T-helper 2 cell (primary cell): ENCODE data around the gene PTTG1IP.

Experiments used
- DNase-seq, 5 experiments: peaks; one replicate each; pipeline versions ENCODE4 v3.0.0 to v3.0.0-alpha.2; 2012 to 2022

Gene PTTG1IP

DNA sequence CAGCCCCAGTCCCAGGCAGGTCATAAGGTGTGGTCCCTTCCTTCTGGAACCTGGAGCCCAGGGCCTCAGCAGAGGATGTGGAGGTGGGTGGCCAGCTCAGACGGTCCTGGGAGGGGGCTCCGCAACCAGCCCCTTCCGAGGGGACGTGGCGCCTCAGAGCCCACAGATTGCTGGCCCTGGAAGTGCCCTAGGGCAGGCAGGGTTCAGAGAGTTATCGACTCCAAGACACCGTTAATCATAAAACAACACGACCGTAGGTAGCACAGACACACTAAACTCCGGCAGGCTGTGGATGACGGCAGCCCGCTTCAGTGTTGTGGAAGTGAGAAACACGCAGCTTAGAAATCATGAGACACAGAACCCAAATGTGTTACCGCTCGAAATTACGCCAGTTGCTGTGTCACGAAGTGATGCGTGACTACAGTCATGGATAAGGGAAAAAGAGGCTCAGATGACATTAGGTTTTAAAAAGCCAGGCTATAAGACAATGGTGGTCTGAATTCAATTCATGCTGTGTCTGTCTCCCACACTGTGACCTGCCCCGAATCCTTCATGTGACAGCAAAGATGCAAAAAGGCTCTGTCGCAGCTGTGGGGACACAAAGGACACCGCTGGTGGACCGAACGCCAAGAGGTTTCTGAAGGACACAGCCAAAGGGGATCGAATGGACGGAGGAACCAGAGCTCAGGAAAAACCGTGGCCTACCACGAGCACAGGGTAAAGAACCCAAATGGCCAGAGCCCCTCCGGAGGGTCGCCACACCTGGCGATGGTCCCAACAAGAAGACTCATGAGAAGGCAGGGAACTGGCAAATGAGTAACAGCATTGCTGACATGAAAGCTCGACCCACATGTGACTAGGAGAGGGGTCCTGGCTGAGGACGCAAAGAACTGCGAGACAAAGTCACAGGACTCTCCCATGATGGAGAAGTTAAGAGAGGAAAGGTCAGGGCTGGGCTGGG, 53.9 kb downstream of the PTTG1IP start:
- no peak for DNase-seq

DNA sequence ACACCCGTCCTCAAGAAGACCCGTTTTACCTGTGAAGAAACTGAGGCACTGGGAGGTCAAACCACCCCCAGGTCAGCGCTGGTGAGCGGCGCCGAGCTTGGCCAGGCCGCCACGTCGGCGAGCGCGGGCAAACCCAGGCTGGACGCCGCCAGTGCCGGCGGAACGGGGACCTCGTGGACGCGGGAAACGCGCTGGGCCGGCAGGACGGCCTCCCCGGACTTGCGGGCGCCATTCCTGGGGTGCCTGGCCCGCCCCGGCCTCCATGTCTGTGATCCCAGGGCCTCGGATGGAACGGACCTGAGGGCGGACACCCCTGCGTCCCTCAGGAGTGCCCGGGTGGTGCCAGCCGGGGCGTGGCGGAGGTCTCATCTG, 54.9 kb downstream of the PTTG1IP start:
- DNase-seq, result no peak

DNA sequence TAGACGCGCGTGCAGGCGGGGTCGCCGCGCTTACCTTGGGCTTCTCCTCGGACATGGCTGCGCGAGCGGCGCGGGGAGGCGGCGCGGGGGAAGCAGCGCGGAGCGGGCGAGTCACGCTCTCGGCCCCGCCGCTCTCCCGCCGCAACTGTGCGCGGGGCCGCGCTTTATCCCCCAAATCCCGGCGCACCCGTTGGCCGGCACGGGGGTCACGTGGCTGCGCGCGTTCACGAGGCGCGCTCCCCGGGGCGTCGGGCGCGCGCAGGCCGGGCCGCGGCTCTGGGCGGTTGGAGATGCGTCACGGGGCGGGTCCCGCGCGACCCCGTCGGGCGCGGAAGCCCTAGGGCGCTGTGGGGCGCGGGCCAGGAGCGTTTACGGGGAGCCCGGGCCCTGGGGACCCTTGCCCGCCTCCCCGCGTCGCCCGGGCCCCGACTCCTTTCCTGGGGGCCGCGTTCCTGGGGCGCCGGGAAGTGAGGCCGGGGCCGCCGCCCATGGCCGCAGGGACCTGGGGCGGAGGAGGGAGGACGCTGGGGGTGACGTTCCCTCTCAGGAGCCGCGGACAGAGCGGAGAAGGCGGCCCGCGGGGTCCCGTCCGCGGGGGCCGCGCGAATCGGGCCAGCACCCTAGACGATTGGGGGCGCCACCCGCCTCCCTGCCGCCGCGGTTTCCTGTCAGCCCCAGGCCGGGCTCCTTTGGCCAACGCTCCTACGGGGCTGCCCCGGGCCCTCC, 55.4 kb downstream of the PTTG1IP start, which contains the start of gene SUMO3:
SUMO3 (minus strand) TSS at position 149 of the 726 bp plus-strand sequence; CDS start at position 55, 94 bp downstream.
- peak; percentile 71 to 94 (median 79) for DNase-seq

DNA sequence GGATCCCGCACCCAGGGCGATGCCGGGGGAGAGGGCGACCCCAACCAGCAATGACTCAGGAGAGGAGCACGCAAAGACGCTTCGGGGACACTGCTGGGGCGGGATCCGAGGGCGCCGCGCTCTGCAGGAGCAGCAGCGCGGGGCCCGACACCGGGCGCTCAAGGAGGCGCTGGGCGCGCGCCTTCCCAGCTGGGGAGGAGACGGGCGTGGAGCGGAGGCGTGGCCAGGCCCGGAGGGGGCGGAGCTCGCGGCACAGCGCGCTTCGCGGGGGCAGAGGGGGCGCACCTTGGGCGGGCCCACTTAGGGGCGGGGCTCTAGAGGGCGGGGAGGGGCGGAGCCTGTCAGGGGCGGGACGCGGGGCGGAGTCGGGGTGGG, 56.0 kb downstream of the PTTG1IP start:
- DNase-seq, result peak; percentile 82 to 93 (median 90)

DNA sequence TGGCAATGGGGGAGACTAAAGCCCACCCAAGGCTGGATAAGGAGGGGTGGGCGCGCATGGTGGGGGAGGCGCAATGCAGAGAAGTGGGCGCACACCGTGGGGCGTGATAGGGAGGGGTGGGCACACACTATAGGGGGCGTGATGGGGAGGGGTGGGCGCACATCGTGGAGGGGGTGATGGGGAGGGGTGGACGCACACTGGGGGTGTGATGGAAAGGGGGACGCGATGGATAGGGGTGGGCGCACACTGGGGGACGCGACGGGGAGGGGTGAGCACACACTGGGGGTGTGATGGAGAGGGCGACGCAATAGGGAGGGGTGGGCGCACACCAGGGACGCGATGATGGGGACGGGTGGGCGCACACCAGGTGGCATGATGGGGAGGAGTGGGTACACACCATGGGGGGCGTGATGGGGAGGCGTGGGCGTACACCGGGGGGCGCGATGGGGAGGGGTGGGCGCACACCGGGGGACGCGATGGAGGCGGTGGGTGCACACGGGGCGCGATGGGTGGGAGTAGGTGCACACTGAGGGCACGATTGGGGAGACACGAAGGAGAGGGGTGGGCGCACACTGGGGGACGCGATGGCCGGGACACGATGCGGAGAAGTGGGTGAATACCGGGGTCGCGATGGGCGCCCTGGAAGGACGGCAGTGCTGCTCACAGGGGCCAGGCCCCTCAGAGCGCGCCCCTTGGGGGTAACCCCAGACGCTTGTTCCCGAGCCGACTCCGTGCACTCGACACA, 56.6 kb downstream of the PTTG1IP start:
- no peak for DNase-seq

DNA sequence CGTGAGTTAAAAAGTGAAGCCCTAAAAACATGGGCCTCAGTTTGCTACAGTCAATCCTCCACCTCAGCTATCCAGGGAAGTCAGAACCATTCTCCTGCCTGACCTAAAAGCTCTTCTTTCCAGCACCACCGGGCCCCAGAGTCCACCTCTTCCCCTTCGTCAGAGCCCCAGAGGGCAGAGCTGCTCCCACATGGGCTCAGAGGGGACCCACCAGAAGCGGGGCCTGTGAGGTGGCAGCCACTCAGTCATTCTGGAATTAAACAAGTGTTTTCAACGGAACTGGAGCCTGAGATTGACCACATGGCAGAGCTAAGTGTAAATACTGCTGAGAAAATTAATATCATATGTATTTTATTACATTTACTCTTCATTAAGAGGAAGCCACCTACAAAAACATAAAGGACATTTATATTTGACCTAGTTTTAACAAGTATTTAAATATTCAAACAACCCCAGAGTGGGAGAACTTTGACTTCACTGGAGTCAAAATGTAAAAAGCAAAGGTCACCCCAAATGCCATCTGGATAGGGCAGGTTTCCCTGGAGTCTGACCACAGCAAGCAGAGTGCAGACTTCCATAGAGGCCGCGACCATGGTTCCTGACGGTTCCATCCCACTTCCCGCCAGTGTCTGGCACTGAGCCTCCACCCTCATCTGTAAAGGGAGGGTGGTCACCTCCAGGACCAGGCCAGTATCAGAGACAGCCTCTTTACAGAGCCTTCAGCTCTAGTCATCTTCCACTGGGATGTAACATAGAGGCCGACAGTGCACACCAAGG, 57.5 kb downstream of the PTTG1IP start:
- DNase-seq, result no peak

DNA sequence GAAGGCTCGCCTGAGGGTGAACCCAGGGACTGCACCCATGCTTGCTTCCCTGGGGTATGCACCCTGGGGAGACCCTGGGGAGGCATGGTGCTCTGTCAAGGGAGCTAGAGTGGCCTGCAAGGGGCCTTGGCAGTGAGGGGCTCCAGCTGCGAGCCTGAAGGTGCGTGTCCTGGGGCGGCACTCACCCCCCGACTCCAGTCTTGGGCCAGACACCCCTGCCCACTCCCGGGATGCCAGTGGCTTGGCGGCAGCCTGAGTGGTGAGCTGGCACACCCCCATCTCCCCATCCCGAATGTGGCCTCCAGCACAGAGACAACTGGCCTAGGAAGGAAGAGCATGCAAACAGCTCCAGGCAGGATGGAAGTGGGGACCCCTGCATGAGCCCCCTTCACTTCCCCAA, 58.3 kb downstream of the PTTG1IP start:
- no peak for DNase-seq

DNA sequence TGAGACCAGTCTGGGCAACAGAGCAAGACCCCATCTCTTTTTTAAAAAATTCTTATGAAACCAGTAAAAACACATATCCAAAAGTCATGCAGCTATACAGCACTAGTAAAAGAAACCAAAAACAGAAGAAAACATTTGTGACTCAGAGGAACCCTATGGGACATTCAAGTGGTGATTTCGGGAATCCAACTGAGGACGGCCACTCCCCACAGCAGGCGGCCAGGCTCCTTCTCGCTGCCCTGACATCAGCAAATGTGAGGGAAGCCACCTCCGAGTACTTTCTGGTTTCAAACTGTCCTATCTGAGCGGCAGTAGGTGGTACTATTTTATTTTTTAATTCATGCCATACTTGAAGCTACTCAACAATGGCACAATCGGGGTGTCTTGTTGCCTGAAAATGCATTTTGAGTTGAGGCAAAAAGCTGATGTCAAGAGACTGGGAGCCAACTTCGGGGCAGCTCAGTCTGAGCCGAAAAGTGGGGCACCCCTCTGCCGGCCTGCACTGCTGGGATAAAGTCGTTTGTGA, 58.9 kb downstream of the PTTG1IP start:
- no peak for DNase-seq

DNA sequence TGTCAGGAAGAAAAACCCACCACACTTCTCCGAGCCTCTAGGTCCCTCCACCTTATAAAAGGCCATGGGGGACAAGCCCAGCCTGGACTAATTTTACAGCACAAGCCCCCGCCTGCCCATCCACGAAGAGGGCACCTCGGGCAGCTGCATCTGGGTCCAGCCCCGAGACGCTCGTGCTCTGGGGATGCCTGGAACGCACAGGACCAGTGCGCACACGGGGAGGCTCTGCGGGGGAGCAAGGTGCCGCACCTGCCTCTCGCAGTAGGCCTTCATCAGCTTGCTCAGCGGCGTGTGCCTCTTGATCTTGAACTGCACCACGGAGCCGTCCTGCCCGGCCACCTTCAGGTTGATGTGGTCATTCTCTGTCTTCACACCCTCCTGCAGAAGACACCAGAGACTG, 59.8 kb downstream of the PTTG1IP start:
- no peak for DNase-seq

DNA sequence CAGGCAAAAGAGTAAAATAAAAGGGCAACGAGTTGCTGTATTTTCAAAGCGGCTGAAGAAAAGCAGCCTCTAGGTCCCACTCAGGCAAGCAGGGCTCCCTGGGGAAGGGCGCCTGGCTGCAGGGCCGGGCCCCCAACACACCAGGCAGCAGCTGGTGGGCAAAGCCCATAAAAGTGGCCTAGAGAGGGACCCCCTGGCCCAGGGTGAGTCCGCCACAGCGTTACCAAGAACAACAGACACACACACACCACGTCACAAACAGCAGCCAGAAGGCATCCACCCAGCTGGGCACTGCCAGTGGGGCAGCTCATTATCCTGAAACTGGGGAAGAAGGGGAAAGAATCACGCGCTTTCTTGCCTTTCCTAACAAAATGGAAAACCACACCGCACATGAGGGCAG, 60.3 kb downstream of the PTTG1IP start:
- no peak for DNase-seq

DNA sequence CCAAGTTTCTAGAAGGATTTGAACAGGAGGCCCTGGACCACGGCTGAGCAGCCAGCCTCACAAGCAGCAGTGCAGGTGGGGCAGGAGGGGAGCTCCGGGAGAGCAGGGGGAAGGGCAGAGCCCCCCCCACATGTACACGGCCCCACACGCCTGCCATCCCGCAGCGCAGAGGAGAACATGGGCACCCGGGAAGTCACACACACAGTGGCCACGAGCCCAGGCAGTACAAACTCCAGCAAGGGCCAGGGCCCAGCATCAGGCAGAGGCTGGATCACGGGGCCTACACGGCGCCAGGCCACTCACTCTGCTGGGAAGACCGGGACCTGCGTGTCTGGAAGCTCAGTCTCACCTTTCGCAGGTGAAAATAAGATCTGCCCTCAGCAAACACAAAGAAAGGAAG, 60.9 kb downstream of the PTTG1IP start:
- no peak for DNase-seq

DNA sequence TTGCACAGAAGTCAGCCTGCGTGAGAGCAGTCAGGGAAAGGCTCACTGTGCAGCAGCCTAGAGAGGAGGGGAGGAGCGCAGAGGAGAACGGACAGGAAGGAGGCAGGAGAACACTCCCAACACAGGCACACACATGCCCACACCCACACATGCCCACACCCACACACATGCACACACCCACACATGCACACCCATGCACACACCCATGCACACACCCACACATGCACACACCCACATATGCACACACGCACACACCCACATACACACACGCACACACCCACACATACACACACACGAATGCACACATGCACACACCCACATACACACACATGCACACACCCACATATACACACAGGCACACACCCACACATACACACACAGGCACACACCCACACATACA, 62.7 kb downstream of the PTTG1IP start:
- DNase-seq, result no peak

DNA sequence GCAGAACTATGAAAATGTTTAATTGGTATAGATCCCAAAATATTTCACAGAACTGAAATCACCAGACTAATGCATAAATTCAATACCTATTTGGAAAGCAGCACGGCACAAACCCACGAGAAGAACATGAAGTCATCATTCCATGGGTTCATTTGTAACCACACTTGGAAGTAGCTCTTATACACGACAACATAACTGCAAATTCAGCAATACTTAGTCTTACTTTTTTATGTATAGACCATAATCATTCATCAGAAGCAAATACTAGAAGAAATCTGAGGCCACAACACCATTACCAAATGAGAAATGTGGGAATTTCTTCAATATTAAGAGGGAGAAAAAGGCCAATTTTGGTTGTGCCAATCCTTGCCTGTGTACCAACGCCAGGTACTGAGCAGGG, 67.6 kb downstream of the PTTG1IP start:
- no peak for DNase-seq

DNA sequence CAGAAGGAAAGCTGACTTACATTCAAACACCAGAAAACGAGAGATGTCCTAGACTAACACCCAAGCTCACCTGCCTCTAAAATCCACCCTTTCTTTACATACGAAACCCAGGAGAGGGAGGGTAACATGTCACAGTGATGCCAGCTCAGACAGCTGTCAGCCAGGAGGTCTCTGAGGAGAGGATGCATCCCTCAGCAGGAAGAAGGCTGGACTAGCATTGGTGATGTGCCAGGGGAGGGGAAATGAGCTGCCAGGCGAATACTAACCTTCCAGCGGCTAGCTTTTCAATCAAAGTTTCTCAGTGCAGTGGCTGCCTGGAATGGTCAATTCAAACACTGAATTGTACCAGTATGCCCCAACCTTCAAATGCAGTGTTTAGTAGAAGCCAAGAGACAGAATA, 68.3 kb downstream of the PTTG1IP start:
- DNase-seq, result no peak

DNA sequence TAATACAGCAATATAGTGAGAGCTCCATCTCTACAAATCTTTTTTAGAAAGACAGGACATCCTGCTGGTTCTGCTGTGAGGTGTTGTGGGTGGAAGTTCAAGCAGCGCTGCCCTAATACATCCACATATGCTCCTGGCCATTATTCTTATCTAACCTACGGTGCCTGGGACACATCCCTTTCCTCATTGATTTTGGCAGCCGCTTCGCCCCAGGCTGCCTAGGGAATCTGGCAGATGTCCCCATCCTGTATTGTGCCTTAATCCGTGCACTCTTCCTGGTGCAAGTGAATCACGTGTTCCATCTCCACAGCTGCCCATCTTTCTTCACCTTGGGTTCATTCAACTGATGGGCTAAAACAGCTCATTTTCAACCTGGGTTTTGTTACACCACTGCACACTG, 68.7 kb downstream of the PTTG1IP start:
- no peak for DNase-seq

DNA sequence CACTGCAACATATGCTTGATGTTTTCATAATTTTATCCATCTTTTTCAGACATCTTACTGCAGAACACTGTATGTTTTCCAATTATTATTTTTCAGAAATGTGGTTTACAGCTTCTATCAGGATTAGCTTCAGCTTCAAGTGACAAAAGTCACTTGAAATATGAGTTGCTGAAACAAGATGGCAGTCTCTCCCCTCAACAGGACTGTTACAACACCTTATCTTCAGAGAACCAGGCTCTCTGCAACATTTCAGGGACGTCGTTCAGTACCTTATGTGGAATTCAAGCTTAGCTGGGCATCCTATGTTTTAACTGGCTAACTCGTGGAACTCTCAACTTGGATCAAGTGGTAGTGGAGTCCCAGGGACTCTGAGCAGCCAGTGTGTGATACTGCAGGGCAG, 69.8 kb downstream of the PTTG1IP start:
- DNase-seq, result no peak

DNA sequence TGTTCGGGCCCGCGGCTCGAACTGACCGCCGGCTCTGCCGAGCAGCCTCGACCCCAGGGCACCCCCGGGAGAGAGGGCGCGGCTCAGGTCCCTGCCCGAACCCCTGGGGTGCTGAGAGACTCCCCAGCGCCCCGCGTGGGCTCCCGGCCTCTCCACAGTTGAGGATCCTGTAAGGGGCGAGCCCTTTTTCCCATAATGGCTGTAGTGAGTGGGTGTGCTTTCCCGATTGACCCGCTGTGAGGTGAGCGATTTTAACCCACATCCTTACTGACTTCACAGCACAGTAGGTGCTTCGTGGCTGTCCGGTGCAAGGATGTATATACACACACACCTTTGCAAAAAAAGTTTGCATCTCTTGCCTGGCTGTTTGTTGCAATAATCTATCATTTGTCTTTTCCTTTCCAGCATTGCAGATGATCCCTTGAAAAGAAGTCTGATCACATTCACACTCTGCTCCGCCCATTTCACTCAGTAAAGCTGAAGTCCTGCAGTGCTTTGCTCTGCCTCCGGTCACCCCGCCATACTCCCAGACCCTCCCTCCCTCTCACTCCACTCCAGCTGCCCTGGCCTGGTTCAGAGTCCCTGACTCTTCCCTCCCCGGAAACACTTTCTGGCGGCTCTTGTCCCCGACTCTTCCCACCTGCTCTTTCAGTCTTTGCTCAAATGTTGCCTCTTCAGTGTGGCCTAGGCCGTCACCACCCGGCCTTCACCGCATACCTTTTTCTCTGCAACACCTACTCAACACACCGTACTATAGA, 70.9 kb downstream of the PTTG1IP start:
- DNase-seq, result peak in 1 of 5 experiments; percentile 15

DNA sequence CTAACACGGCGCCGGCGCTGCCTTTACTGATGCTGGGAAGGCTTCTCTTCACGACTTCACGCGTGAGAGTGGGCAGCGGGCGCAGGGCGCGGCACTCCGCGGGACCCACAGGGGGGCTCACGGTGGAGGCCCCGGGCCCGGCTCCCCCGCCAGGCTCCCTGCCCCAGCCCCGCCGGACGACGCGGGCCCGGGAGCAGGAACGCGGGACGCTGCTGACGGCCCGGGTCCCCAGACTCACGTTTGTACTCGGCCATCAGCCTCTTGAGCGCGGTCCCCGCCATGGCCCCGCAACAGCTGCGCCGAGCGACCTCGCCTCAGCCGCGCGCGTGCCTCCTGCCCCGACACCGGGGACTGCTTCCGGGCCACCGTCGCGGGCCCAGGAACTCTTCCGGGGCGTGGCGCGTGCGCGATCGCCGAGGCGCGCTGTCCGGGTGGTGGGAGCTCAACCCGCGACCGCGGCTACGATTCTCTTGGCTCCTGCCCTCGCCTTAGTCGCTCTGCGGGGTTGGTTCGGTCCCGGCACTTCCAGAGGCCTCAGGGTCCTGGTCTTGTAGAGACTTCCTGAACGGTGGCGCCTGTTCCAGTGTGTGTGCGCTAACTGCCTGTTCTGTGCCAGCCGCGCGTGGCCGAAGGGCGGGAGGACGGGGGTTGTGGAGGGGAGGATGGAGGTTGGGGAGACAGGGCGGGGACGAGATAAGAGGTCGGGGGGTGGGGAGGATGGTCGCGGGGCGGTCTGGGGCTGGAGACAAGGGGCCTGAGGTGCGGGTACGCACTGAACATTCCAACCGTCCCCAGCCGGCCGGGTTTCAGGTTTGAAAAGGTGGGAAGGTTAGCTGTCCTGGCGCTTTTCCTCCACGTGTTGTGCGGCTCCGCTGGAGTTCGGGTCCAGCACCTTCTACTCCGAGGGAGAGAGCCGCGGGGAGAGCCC, 71.8 kb downstream of the PTTG1IP start, which contains the start of gene UBE2G2:
UBE2G2 (minus strand) TSS at position 353 of the 928 bp plus-strand sequence; CDS start at position 281, 72 bp downstream.
- DNase-seq, result peak; percentile 78 to 88 (median 82)

DNA sequence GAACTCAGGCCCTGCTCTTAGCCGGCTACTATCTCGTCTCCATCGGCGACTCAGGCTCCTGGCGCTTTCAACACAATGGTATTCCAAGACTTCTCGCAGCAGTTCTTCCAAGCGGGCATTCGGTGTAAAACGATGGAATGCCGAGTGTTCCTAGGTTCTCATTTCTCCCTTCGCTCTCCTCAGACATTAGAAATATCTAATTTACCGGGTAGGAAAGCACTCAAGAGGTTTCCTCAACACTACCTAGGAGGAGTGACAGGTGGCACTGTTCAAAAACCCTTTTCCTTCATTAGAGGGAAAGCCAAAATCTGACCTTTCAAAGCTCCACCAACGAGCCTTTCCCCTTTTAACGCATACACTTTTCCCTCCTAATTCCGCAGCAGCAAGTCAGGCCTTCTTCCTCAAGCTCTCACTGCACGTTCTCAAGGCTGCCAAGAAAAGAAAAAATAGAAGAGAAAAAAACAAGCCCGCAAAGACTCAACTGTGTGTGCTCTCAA, 72.5 kb downstream of the PTTG1IP start:
- DNase-seq, result peak in 2 of 5 experiments; percentile 16 to 60

DNA sequence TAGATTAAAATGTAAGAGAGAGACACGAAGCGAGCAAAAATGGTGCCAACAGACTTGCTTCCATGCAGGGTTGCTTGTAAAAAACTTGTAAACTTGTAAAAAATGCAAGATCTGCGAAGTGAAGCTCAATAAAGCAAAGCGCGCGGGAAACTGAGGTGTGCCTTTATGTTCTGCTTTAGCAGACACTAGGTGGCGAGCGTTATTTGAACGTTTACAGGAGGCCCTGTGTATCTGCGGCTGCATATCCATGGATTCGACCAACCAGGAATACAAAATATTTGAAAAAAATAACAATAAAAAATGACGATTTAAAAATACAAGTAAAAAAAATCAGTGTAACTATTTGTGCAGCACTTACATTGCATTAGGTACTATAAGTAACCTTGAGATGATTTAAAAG, 73.4 kb downstream of the PTTG1IP start:
- DNase-seq, result peak in 1 of 5 experiments; percentile 59
